HPDE6-E6E7 (cell line): Measurements from ENCODE around the gene ALG2.

Experiments used
- DNase-seq: peaks from one replicate; pipeline ENCODE4 v3.0.0; 2011; ENCODE audit warnings: missing footprints; ENCODE audit errors: extremely low spot score

The ALG2 gene

GRCh38 chr9:99172124-99173091 is 49.3 kb downstream of the ALG2 start:
- DNase-seq = no peak

DNA sequence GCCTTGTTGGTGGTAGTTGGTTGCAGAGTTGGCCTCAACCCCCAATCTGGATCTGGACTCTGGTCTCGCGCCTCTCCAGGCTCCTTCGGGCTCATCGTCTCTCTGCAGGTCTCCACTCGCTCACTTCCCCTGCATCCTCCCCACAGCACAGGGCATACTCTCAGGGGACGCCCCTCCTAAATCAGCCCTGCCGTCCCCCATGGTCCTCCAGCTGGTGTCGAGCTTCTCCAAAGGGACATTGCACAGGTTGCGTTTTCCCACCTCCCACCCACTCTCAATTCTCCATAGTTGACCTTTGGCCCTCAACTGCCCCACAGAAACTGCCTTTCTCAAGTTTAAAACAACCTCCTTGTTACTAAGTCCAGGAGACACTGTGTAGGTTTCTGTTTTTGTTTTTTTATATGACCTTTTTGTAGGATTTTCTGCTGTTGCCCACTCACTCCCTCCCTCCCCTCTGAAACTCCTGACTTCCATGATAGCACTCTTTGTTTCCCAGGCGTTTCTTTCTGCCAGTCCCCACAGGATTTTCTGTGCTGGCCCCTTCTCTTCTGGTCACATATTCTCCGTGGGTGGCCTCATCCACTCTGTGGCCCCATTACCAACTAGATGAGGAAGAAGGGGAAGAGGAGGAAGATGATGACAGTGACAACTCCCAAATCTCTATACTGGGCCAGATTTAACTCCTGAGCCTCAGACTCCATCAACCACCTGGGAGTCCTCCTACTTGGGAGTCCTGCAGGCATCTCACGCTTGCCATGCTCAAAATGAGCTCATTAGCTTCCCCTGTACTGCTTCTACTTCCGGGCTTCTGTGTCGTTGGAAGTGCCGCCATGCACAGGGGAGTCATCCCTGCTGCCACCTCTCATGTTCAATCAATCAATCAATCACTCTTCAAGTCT is 50.3 kb downstream of the ALG2 start:
- no peak for DNase-seq

- no peak for DNase-seq
Measured at GRCh38 chr9:99169982-99170761, 51.6 kb downstream of the ALG2 start.

- no peak for DNase-seq
Measured at GRCh38 chr9:99169086-99169485, 52.7 kb downstream of the ALG2 start.

DNA sequence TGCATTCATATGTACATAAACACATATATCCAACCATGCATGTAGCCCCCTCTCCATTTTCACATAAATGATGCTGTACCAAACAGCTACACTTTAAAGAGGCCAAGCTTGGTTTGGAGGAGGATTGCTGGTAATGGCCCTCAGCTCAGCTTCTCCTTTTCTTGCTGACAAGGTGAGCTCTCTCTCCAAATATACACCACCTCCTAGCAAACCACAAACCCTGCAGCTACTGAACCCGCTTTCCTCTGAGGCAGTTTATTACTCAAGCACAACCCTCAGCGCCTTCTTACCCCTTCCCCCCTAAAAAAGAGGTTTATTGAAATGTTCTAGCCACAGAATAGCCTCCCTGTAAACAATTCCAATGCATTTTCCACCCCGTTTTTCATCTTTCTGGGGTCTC is 54.0 kb downstream of the ALG2 start:
- DNase-seq = no peak

GRCh38 chr9:99167119-99167518 is 54.6 kb downstream of the ALG2 start:
- DNase-seq = no peak
